NCI-H1694 (cell line): Measurements from ENCODE around the gene E2F6.
A peak's percentile ranks its signal among the peaks of the same experiment; 100 is the strongest.

Source experiments
- DNase-seq: peaks from one replicate; lab custom pipeline; 2025; lab: John Stamatoyannopoulos, UW

E2F6 gene

GRCh38 chr2:11465485-11466306 is at the start of gene E2F6:
TSS of gene E2F6 (minus strand) at chr2:11466161. CDS start at chr2:11465879, 282 bp downstream.
- peak; percentile 96 for DNase-seq

GRCh38 chr2:11515490-11515981 is 49.6 kb upstream of the E2F6 start:
- DNase-seq, result no peak

- DNase-seq, result no peak
Measured at GRCh38 chr2:11514904-11515303, 48.9 kb upstream of the E2F6 start.

- DNase-seq, result no peak
Measured at GRCh38 chr2:11514081-11514730, 48.2 kb upstream of the E2F6 start.

GRCh38 chr2:11513319-11513718 is 47.4 kb upstream of the E2F6 start:
- no peak for DNase-seq

- DNase-seq, result no peak
Measured at GRCh38 chr2:11512431-11512830, 46.5 kb upstream of the E2F6 start.

GRCh38 chr2:11509657-11510360 is 43.8 kb upstream of the E2F6 start:
- no peak for DNase-seq

GRCh38 chr2:11508279-11508678 is 42.3 kb upstream of the E2F6 start:
- DNase-seq, result no peak

GRCh38 chr2:11507517-11507916 is 41.6 kb upstream of the E2F6 start:
- DNase-seq, result no peak

GRCh38 chr2:11506611-11506969 is 40.6 kb upstream of the E2F6 start:
- DNase-seq, result no peak

GRCh38 chr2:11505652-11506610 is 40.0 kb upstream of the E2F6 start:
- no peak for DNase-seq

GRCh38 chr2:11503354-11503927 is 37.5 kb upstream of the E2F6 start:
- no peak for DNase-seq

GRCh38 chr2:11502740-11503292 is 36.9 kb upstream of the E2F6 start:
- no peak for DNase-seq

- DNase-seq, result no peak
Measured at GRCh38 chr2:11500702-11501303, 34.8 kb upstream of the E2F6 start.

- no peak for DNase-seq
Measured at GRCh38 chr2:11499081-11499743, 33.3 kb upstream of the E2F6 start.

- DNase-seq, result peak; percentile 25
Measured at GRCh38 chr2:11498543-11499034, 32.6 kb upstream of the E2F6 start.

GRCh38 chr2:11495844-11496681 is 30.1 kb upstream of the E2F6 start:
- no peak for DNase-seq

- DNase-seq, result no peak
Measured at GRCh38 chr2:11494310-11494709, 28.3 kb upstream of the E2F6 start.

- DNase-seq, result no peak
Measured at GRCh38 chr2:11493282-11493681, 27.3 kb upstream of the E2F6 start.
